Measurements from ENCODE around the gene SAMD4A. TPM values are rescaled to one million over a fixed set of nuclear protein-coding genes. Genes with fewer than 3 reads are reported as not detected.

Gene SAMD4A
- total and polyA plus RNA-seq, 2 of the 4 experiments (the other 2 are of a cell fraction): 22.9 to 38.2 TPM

GRCh38 chr14:54589843-54590242, 22.9 kb downstream of the SAMD4A start:
- peaks cover 11% of the 10 kb centered on the region for H3K4me1 ChIP-seq (ENCODE audit: control insufficient read depth, insufficient read depth, low read length)
- no peak overlapping the region for H2AFZ ChIP-seq (replicated peaks; ENCODE audit: low read length, poor library complexity)
- dilution Hi-C loops (cut with HindIII; ENCODE audit: low sequenced_read_pairs, unreplicated experiment): no loop called here
- no peak overlapping the region for H3K56ac ChIP-seq (ENCODE audit: extremely low read depth, insufficient read depth, low read length)
- peak overlapping the region; percentile 7 for H2BK5ac ChIP-seq (ENCODE audit: low read depth, low read length, poor library complexity, severe bottlenecking)
- ChIA-PET CTCF (no interaction called here), POLR2A (ENCODE audit: unreplicated experiment) (no interaction called here)
- DNase-seq: no peak
- TF ChIP-seq FOS (IDR thresholded peaks at IDR 0.05; ENCODE audit: low read depth, low read length) (no peak), NFE2L2 (IDR thresholded peaks at IDR 0.05; ENCODE audit: low read depth, low read length) (no peak), POLR2A (IDR thresholded peaks at IDR 0.05; ENCODE audit: low read depth, low read length) (no peak), RCOR1 (IDR thresholded peaks at IDR 0.05; ENCODE audit: insufficient replicate concordance, low read length) (no peak), RAD21 (IDR thresholded peaks at IDR 0.05; ENCODE audit: low read length) (no peak), ELK1 (IDR thresholded peaks at IDR 0.05; ENCODE audit: borderline replicate concordance, low read depth, low read length) (no peak), MXI1 (IDR thresholded peaks at IDR 0.05; ENCODE audit: borderline replicate concordance, low read depth, low read length) (no peak), MAZ (IDR thresholded peaks at IDR 0.05; ENCODE audit: borderline replicate concordance, low read depth, low read length) (no peak), CEBPB (IDR thresholded peaks at IDR 0.05; ENCODE audit: low read depth, low read length) (no peak), CHD1 (IDR thresholded peaks at IDR 0.05; ENCODE audit: low read depth, low read length) (no peak), CTCF (conservative IDR thresholded peaks at IDR 0.05; ENCODE audit: low read depth, low read length) (no peak), SMC3 (IDR thresholded peaks at IDR 0.05; ENCODE audit: low read depth, low read length) (no peak), BHLHE40 (IDR thresholded peaks at IDR 0.05; ENCODE audit: low read depth, low read length) (no peak), USF2 (IDR thresholded peaks at IDR 0.05; ENCODE audit: low read depth, low read length) (no peak)
- H4K8ac ChIP-seq (ENCODE audit: low read depth in 2 of 2, low read length in 2 of 2): no peak overlapping the region
- no peak for ATAC-seq (ENCODE audit: low read depth)
- H3K9ac ChIP-seq (ENCODE audit: low read depth, low read length): no peak overlapping the region
- intact Hi-C loops (cut with micrococcal nuclease): loop anchor here (2.0 kb wide), 1 partner anchor 13 kb away; no protein-coding TSS in a partner anchor
- H3K18ac ChIP-seq (ENCODE audit: low read depth, low read length): no peak overlapping the region
- peaks cover 48% of the 10 kb centered on the region for H4K20me1 ChIP-seq (ENCODE audit: insufficient read depth, low read length)
- H3K27me3 ChIP-seq (ENCODE audit: control insufficient read depth, insufficient read depth, low read length): no peaks in the 10 kb centered on the region
- no TSS peak for BruUV-seq (replicated peaks)
- no peak overlapping the region for H2AK9ac ChIP-seq (replicated peaks; ENCODE audit: low read depth, low read length, poor library complexity)
- H4K5ac ChIP-seq (ENCODE audit: low read depth, low read length): no peak overlapping the region
- H3K36me3 ChIP-seq (ENCODE audit: control insufficient read depth, insufficient read depth, low read length): peaks cover 2% of the 10 kb centered on the region; the same call in 1 of the 2 replicates
- H3K14ac ChIP-seq (replicated peaks; ENCODE audit: low read depth, low read length): peak overlapping the region; percentile 34; the same call in 1 of the 2 replicates
- H3K4me2 ChIP-seq (ENCODE audit: low read depth, low read length): no peak overlapping the region
- no peak overlapping the region for H2BK15ac ChIP-seq (ENCODE audit: low read depth, low read length)
- no peak overlapping the region for H3K4ac ChIP-seq (ENCODE audit: low read depth, low read length)
- no peak overlapping the region for H2BK120ac ChIP-seq (ENCODE audit: low read depth, low read length)
- H2BK20ac ChIP-seq (ENCODE audit: low read depth, low read length): no peak overlapping the region
- no peak overlapping the region for H2AK5ac ChIP-seq (ENCODE audit: low read depth, low read length)
- in situ Hi-C loops (cut with MboI; ENCODE audit: low sequenced_read_pairs): no loop called here
- peaks cover 24% of the 10 kb centered on the region for H3K9me1 ChIP-seq (ENCODE audit: insufficient read depth, low read length)
- no CpG with 5 or more reads among the region's 4 CpGs for WGBS, 2 experiments (ENCODE audit: extremely low coverage in 2 of 2, insufficient read length in 1 of 2)
- peak overlapping the region; percentile 37; the same call in 1 of the 2 replicates for H3K23ac ChIP-seq (ENCODE audit: low read depth, low read length)
- H4K91ac ChIP-seq (ENCODE audit: insufficient read depth, low read depth, low read length): no peak overlapping the region
- H3K4me3 ChIP-seq (ENCODE audit: insufficient read depth, low read depth, low read length): no peak overlapping the region
- H3K79me1 ChIP-seq (ENCODE audit: low read depth in 1 of 2, low read length in 2 of 2): peaks cover 18 to 55% of the 10 kb centered on the region in 2 experiments
- no peaks in the 10 kb centered on the region for H3K9me3 ChIP-seq (ENCODE audit: control insufficient read depth, insufficient read depth, low read length)
- 0 out of 2 replicates have a peak overlapping the region, but pooled peaks have one; percentile 14 for H3K27ac ChIP-seq (ENCODE audit: insufficient read depth, low read length)
